T-cell (primary cell): Measurements from ENCODE around the gene ENO4. TPM values are rescaled to one million over a fixed set of nuclear protein-coding genes. Genes with fewer than 3 reads are reported as not detected.

Experiments used
- ATAC-seq, 4 experiments: fragments of 200-7000 bp in 3 of 4; fragments of 150-1000 bp in 1 of 4; cut with Tn5 transposase; replicated peaks in 1 of 4; 1 replicate in 3 of 4; 2 replicates in 1 of 4; pipeline ENCODE4 v1.10.0; 2021; ENCODE audit warnings: moderate library complexity in 3 of 4, mild to moderate bottlenecking in 2 of 4, moderate number of reproducible peaks in 1 of 4
- CTCF ChIA-PET, 2 donors: fragments of 300-600 bp; sonication (Branson Sonifier 250); formaldehyde crosslinking; loops; one replicate each; lab custom pipeline; 2022; ENCODE audit warnings: antibody characterized with exemption in 2 of 2; lab: Charles Lee
- POLR2A ChIA-PET, 2 donors: fragments of 300-600 bp; sonication (Branson Sonifier 250); formaldehyde crosslinking; loops; one replicate each; lab custom pipeline; 2022; ENCODE audit warnings: antibody characterized with exemption in 2 of 2; lab: Charles Lee
- DNase-seq, 35 experiments: peaks; one replicate each; pipeline versions ENCODE4 v3.0.0 to v3.0.0-alpha.2; 2013 to 2023
- H3K27ac ChIP-seq: one replicate; pipeline ENCODE4 v1.5.1; 2013; ENCODE audit warnings: low read length
- H3K27me3 ChIP-seq, 2 experiments: replicated peaks in 1 of 2; 1 replicate in 1 of 2; 2 replicates in 1 of 2; pipeline versions ENCODE4 v1.6.1 to v1.7.0; 2013; ENCODE audit warnings: low read length in 1 of 2, mixed read lengths in 1 of 2; ENCODE audit not compliant: control insufficient read depth in 2 of 2, insufficient read depth in 2 of 2; ENCODE audit errors: extremely low read depth in 1 of 2
- H3K36me3 ChIP-seq, 2 donors: 1 replicate in 1 of 2; 2 replicates in 1 of 2; pipeline versions ENCODE4 v1.6.1 to v1.7.0; 2013; ENCODE audit warnings: low read length in 1 of 2; ENCODE audit not compliant: control insufficient read depth in 2 of 2, insufficient read depth in 1 of 2; ENCODE audit errors: extremely low read depth in 1 of 2
- H3K4me1 ChIP-seq, 2 experiments: 1 replicate in 1 of 2; 2 replicates in 1 of 2; pipeline versions ENCODE4 v1.6.1 to v1.7.0; 2013; ENCODE audit warnings: low read length in 2 of 2, mixed read lengths in 1 of 2; ENCODE audit not compliant: insufficient read depth in 2 of 2, control insufficient read depth in 1 of 2; ENCODE audit errors: extremely low read depth in 1 of 2
- H3K4me3 ChIP-seq, 2 donors: 1 replicate in 1 of 2; 2 replicates in 1 of 2; pipeline versions ENCODE4 v1.5.1 to v1.7.0; 2013; ENCODE audit warnings: mild to moderate bottlenecking in 2 of 2, low read length in 1 of 2, moderate library complexity in 1 of 2; ENCODE audit not compliant: control insufficient read depth in 1 of 2; ENCODE audit errors: extremely low read depth in 1 of 2
- H3K9me3 ChIP-seq: 2 replicates; pipeline ENCODE4 v1.7.0; 2013
- H3K27ac Mint-ChIP-seq, 2 donors: one replicate each; pipeline ENCODE4 v1.8.0; 2020 to 2021; ENCODE audit warnings: mild to moderate bottlenecking in 2 of 2, mixed read lengths in 2 of 2
- H3K27me3 Mint-ChIP-seq, 2 donors: one replicate each; pipeline ENCODE4 v1.8.0; 2021 to 2022; ENCODE audit warnings: mixed read lengths in 2 of 2
- H3K36me3 Mint-ChIP-seq: one replicate; pipeline ENCODE4 v1.8.0; 2021; ENCODE audit warnings: mixed read lengths
- H3K4me1 Mint-ChIP-seq, 3 donors: one replicate each; pipeline ENCODE4 v1.8.0; 2020 to 2022; ENCODE audit warnings: mixed read lengths in 3 of 3, mild to moderate bottlenecking in 1 of 3
- H3K4me3 Mint-ChIP-seq, 3 donors: one replicate each; pipeline ENCODE4 v1.8.0; 2020 to 2022; ENCODE audit warnings: mild to moderate bottlenecking in 3 of 3, mixed read lengths in 3 of 3, moderate library complexity in 3 of 3
- H3K9me3 Mint-ChIP-seq, 3 donors: one replicate each; pipeline ENCODE4 v1.8.0; 2020 to 2022; ENCODE audit warnings: mixed read lengths in 3 of 3
- WGBS: methylation state at CpG from one replicate; pipeline ENCODE4 v1.1.5; 2013; ENCODE audit warnings: missing lambda C conversion rate; ENCODE audit not compliant: insufficient coverage; 5-methylcytosine and 5-hydroxymethylcytosine counted together
- total RNA-seq, 35 experiments: library from RNA in 6 of 35; stranded (reverse) in 6 of 35; fragments of 120-200 nt in 1 of 35; gene quantifications; one replicate each; pipeline versions ENCODE4 v1.2.1 to v1.2.4 and lab custom pipeline; 2013 to 2026

Gene ENO4
- total RNA-seq, 5 donors from 2014 or later (not counting 1 experiment from before 2014, with no cell fraction given) = not detected

GRCh38 chr10:116836083-116836482 lies 13.2 kb upstream of the ENO4 start:
- Histone ChIP-seq H3K9me3 (no peaks in the 10 kb centered on the region), H3K27me3 (peaks cover 0 to 4% of the 10 kb centered on the region in 2 experiments), H3K27ac (no peak overlapping the region), H3K4me1 (no peaks in the 10 kb centered on the region), H3K4me3 (no peak overlapping the region), H3K36me3 (no peaks in the 10 kb centered on the region)
- H3K4me1 Mint-ChIP-seq = no peaks in the 10 kb centered on the region
- H3K9me3 Mint-ChIP-seq = no peaks in the 10 kb centered on the region
- no peak for DNase-seq
- WGBS = no CpG with 5 or more reads among the region's 4 CpGs
- H3K4me3 Mint-ChIP-seq = no peak overlapping the region
- ChIA-PET CTCF (no interaction called here), POLR2A (no interaction called here)
- H3K27ac Mint-ChIP-seq = no peak overlapping the region
- H3K27me3 Mint-ChIP-seq = peaks cover 6 to 11% of the 10 kb centered on the region in 2 donors
- ATAC-seq = no peak
- no peaks in the 10 kb centered on the region for H3K36me3 Mint-ChIP-seq

- Mint-ChIP-seq H3K27me3 (peaks cover 6 to 11% of the 10 kb centered on the region in 2 donors), H3K4me1 (no peaks in the 10 kb centered on the region), H3K9me3 (no peaks in the 10 kb centered on the region), H3K36me3 (no peaks in the 10 kb centered on the region), H3K4me3 (no peak overlapping the region), H3K27ac (no peak overlapping the region)
- ChIA-PET CTCF (no interaction called here), POLR2A (no interaction called here)
- no peaks in the 10 kb centered on the region for H3K36me3 ChIP-seq
- no peak for DNase-seq
- WGBS = no CpG with 5 or more reads among the region's 8 CpGs
- H3K4me1 ChIP-seq = no peaks in the 10 kb centered on the region
- H3K27ac ChIP-seq = no peak overlapping the region
- H3K27me3 ChIP-seq = peaks cover 0 to 4% of the 10 kb centered on the region in 2 experiments
- H3K4me3 ChIP-seq = no peak overlapping the region
- ATAC-seq = no peak
- no peaks in the 10 kb centered on the region for H3K9me3 ChIP-seq
Observed at GRCh38 chr10:116836902-116837523, 12.3 kb upstream of the ENO4 start.

- Mint-ChIP-seq H3K27me3 (peaks cover 3 to 11% of the 10 kb centered on the region in 2 donors), H3K4me1 (no peaks in the 10 kb centered on the region), H3K4me3 (no peak overlapping the region), H3K36me3 (no peaks in the 10 kb centered on the region), H3K27ac (no peak overlapping the region), H3K9me3 (no peaks in the 10 kb centered on the region)
- 81% methylated on average over 4 of the region's 5 CpGs for WGBS
- DNase-seq (no peak), ATAC-seq (no peak)
- no peak overlapping the region for H3K4me3 ChIP-seq
- H3K27ac ChIP-seq = no peak overlapping the region
- ChIA-PET POLR2A (no interaction called here), CTCF (no interaction called here)
- no peaks in the 10 kb centered on the region for H3K36me3 ChIP-seq
- no peaks in the 10 kb centered on the region for H3K9me3 ChIP-seq
- H3K27me3 ChIP-seq = peaks cover 0 to 4% of the 10 kb centered on the region in 2 experiments
- H3K4me1 ChIP-seq = no peaks in the 10 kb centered on the region
Observed at GRCh38 chr10:116838143-116838725, 11.1 kb upstream of the ENO4 start.

- H3K4me1 Mint-ChIP-seq = no peaks in the 10 kb centered on the region
- Histone ChIP-seq H3K27me3 (peaks cover 0 to 4% of the 10 kb centered on the region in 2 experiments), H3K4me1 (no peaks in the 10 kb centered on the region), H3K27ac (no peak overlapping the region), H3K4me3 (no peak overlapping the region), H3K36me3 (no peaks in the 10 kb centered on the region), H3K9me3 (no peaks in the 10 kb centered on the region)
- no peaks in the 10 kb centered on the region for H3K36me3 Mint-ChIP-seq
- H3K9me3 Mint-ChIP-seq = no peaks in the 10 kb centered on the region
- DNase-seq = no peak
- no peak overlapping the region for H3K27ac Mint-ChIP-seq
- 50% methylated on average over 1 of the region's 6 CpGs for WGBS
- ChIA-PET POLR2A (interaction anchor here in 1 of 2 donors (0.5 kb wide), 1 partner anchor 228 kb away, joined by 6 read pairs; no protein-coding TSS in a partner anchor), CTCF (no interaction called here)
- peaks cover 8 to 10% of the 10 kb centered on the region in 2 donors for H3K27me3 Mint-ChIP-seq
- ATAC-seq = no peak
- H3K4me3 Mint-ChIP-seq = no peak overlapping the region
Observed at GRCh38 chr10:116840389-116841075, 8.8 kb upstream of the ENO4 start.

GRCh38 chr10:116845823-116846222 lies 3.5 kb upstream of the ENO4 start:
- Mint-ChIP-seq H3K36me3 (no peaks in the 10 kb centered on the region), H3K4me3 (no peak overlapping the region), H3K9me3 (no peaks in the 10 kb centered on the region), H3K27me3 (peaks cover 45 to 48% of the 10 kb centered on the region in 2 donors), H3K27ac (no peak overlapping the region), H3K4me1 (peaks cover 5 to 20% (median 7%) of the 10 kb centered on the region in 3 donors)
- no peak for ATAC-seq
- ChIA-PET CTCF (interaction anchor here in 1 of 2 donors (0.8 kb wide), 1 partner anchor 329 kb away, joined by 3 read pairs; no protein-coding TSS in a partner anchor), POLR2A (no interaction called here)
- Histone ChIP-seq H3K36me3 (no peaks in the 10 kb centered on the region), H3K4me1 (peaks cover 0 to 10% of the 10 kb centered on the region in 2 experiments), H3K4me3 (no peak overlapping the region), H3K9me3 (no peaks in the 10 kb centered on the region), H3K27me3 (peaks cover 0 to 28% of the 10 kb centered on the region in 2 experiments), H3K27ac (no peak overlapping the region)
- no CpG with 5 or more reads among the region's 2 CpGs for WGBS
- no peak for DNase-seq
